ENCODE measurements around the gene HADH. TPM values are rescaled to one million over a fixed set of nuclear protein-coding genes. Genes with fewer than 3 reads are reported as not detected.

HADH gene
- total and polyA plus RNA-seq, 3 donors from 2014 or later, result 65.6 to 73.8 (median 71.2) TPM

DNA sequence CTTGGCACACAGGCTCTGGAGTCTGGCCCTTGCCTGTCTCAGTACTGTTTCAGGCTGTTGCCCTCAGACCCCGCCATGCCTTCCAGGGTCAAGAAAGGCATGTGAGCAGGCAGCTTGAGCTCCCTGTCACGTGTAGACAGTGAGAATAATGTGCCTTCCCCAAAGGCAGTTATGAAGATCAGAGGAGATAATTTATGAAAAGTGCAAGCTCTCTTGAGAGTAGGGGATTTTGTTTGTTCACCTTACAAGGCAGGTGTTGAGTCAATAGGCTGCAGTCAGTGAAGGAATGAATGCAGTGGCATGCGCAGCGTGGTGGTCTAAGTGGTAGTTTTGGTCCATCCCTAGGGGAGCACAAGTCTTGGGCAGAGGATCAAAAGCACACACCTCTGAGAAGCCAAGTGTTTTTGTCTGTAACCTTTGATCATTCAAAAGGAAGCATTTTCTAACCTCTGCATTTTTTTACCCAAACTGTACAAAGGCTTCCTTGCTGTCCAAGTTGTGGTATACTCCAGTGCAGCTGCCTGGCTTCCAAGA is 14.4 kb downstream of the HADH start:
- Histone ChIP-seq H3K36me3 (ENCODE audit: low read depth, missing control alignments) (no peaks in the 10 kb centered on the region), H3K4me1 (no peaks in the 10 kb centered on the region), H3K27me3 (no peaks in the 10 kb centered on the region), H3K27ac (no peak overlapping the region), H3K9me3 (no peaks in the 10 kb centered on the region), H3K4me3 (no peak overlapping the region)
- WGBS, 2 donors, result 63 to 69% methylated on average over 4 of the region's 4 CpGs
- no peak for TF ChIP-seq CTCF (IDR thresholded peaks at IDR 0.05)
- no peak for TF ChIP-seq POLR2A (IDR thresholded peaks at IDR 0.05)
- intact Hi-C loops (cut with DNase I; ENCODE audit: low total_unique reads), result no loop called here
- no peak for DNase-seq

DNA sequence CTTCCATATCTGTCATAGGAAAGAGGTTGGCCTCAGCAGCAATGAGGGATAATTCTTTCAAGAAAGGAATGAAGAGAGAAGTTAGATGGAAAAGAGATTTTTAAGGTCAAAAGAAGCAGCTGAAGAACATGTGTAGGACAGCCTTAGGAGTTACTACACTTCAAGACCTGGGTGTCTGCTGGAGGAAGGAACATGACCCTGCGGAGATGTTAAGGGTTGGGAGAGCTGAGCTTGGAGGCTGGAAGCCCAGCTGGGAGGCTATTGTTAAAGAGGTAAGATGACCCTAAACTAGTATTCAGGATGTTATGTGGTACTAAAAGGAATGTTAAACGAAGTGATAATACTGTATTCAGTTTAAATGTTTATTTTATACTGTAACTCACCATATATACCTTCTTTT is 15.0 kb downstream of the HADH start:
- TF ChIP-seq CTCF (IDR thresholded peaks at IDR 0.05), result no peak
- no peak for TF ChIP-seq POLR2A (IDR thresholded peaks at IDR 0.05)
- Histone ChIP-seq H3K4me1 (no peaks in the 10 kb centered on the region), H3K27me3 (no peaks in the 10 kb centered on the region), H3K36me3 (ENCODE audit: low read depth, missing control alignments) (no peaks in the 10 kb centered on the region), H3K27ac (no peak overlapping the region), H3K4me3 (no peak overlapping the region), H3K9me3 (no peaks in the 10 kb centered on the region)
- DNase-seq, result no peak
- 84 to 91% methylated on average over 2 of the region's 2 CpGs for WGBS, 2 donors
- intact Hi-C loops (cut with DNase I; ENCODE audit: low total_unique reads), result no loop called here

GRCh38 chr4:108005807-108006206 is 16.1 kb downstream of the HADH start:
- TF ChIP-seq POLR2A (IDR thresholded peaks at IDR 0.05), result no peak
- 79 to 91% methylated on average over 1 of the region's 1 CpG for WGBS, 2 donors
- intact Hi-C loops (cut with DNase I; ENCODE audit: low total_unique reads), result no loop called here
- H3K4me3 ChIP-seq, result no peak overlapping the region
- no peaks in the 10 kb centered on the region for H3K9me3 ChIP-seq
- no peaks in the 10 kb centered on the region for H3K4me1 ChIP-seq
- H3K27me3 ChIP-seq, result no peaks in the 10 kb centered on the region
- DNase-seq, result no peak
- H3K27ac ChIP-seq, result no peak overlapping the region
- H3K36me3 ChIP-seq (ENCODE audit: low read depth, missing control alignments), result no peaks in the 10 kb centered on the region

GRCh38 chr4:108006361-108006760 is 16.7 kb downstream of the HADH start:
- Histone ChIP-seq H3K4me1 (no peaks in the 10 kb centered on the region), H3K27ac (no peak overlapping the region), H3K4me3 (no peak overlapping the region), H3K36me3 (ENCODE audit: low read depth, missing control alignments) (no peaks in the 10 kb centered on the region), H3K9me3 (no peaks in the 10 kb centered on the region), H3K27me3 (no peaks in the 10 kb centered on the region)
- TF ChIP-seq CTCF (IDR thresholded peaks at IDR 0.05) (no peak), POLR2A (IDR thresholded peaks at IDR 0.05) (no peak)
- intact Hi-C loops (cut with DNase I; ENCODE audit: low total_unique reads), result no loop called here
- DNase-seq, result no peak

DNA sequence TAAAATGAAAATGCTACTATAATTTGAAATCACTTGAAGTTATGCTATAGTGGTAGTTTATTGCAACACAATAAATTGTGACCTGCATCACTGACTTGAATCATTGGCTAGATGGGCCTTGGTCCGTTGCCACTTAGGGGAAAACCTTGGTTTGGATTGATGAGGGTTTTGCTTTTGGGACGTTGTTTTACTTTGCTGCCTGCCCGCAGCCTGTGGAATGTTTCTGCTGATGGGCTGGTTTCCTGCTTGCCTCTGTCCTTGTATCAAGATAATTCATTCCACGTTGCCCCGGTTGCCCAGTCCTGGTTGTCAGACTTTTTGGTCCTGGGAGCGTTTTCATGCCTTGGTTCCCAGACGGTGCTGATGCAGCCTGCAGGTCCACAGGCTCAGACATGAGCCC is 18.3 kb downstream of the HADH start:
- no peak for DNase-seq
- H3K4me1 ChIP-seq, result no peaks in the 10 kb centered on the region
- WGBS, 2 donors, result 91 to 94% methylated on average over 7 of the region's 7 CpGs
- intact Hi-C loops (cut with DNase I; ENCODE audit: low total_unique reads), result no loop called here
- H3K27me3 ChIP-seq, result no peaks in the 10 kb centered on the region
- no peak for TF ChIP-seq POLR2A (IDR thresholded peaks at IDR 0.05)
- TF ChIP-seq CTCF (IDR thresholded peaks at IDR 0.05), result no peak
- no peak overlapping the region for H3K4me3 ChIP-seq
- H3K36me3 ChIP-seq (ENCODE audit: low read depth, missing control alignments), result no peaks in the 10 kb centered on the region
- no peak overlapping the region for H3K27ac ChIP-seq
- no peaks in the 10 kb centered on the region for H3K9me3 ChIP-seq

All from testis (tissue), 3 donors.